KOPT-K1 (cell line): ENCODE results near the gene ABCA7.

Source experiments
- H3K27ac ChIP-seq: fragments of 200-600 bp; sonication (generic); 2 replicates; pipeline ENCODE4 v1.5.1; 2016; ENCODE audit warnings: antibody characterized with exemption, mild to moderate bottlenecking, low read depth, low read length; ENCODE audit not compliant: poor library complexity, severe bottlenecking
- H3K36me3 ChIP-seq: fragments of 200-600 bp; sonication (generic); 2 replicates; pipeline ENCODE4 v1.5.1; 2017; ENCODE audit warnings: antibody characterized with exemption, mild to moderate bottlenecking, low read length, moderate library complexity; ENCODE audit not compliant: insufficient read depth
- H3K9me3 ChIP-seq: fragments of 200-600 bp; sonication (generic); 2 replicates; pipeline ENCODE4 v1.5.1; 2017; ENCODE audit warnings: antibody characterized with exemption, low read length, mild to moderate bottlenecking; ENCODE audit not compliant: insufficient read depth, poor library complexity, severe bottlenecking

The ABCA7 gene

DNA sequence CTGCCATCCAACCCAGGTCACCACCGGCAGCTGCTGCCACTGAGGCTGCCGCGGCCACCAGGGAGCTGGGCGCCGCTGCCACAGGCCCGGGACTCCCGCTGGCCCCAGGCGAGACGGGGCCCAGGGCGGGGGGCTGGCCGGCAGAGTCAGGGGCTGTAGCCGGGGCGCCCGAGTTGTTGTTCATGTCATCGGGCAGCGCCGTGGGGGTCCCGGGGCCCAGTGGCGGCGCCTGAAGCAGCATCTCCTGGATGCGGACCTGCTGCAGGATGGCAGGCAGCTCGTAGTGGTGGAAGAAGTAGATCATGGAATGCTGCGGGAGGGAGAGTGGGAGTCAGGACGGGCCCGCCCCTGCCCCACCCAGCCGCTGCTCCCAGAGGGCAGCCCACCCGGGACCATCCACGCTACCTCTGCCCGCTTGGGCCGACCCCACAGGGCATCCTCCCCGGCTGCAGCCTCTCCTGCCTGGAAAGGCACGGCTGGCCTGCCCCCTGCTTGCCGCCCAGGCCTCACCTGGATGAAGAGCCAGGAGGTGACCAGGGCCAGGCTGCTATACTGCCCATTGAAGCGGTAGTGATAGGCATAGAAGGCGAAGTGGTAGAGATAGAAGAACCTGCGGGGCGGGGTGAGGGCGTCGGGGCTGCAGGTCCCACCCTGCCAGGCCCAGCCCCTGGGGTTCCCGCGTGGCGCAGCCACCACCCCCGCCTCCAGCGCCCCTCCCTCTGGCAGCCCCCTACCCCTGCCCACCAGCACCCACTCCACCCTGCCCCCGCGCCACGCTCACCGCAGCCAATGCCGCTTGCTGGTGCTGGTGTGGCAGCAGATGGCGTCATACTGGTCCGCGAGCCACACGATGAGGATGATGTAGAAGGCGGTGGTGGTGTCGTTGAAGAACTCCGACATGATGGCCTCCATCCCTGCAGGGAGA, 29.1 kb upstream of the ABCA7 start:
- Histone ChIP-seq H3K36me3 (peaks cover 77% of the 10 kb centered on the region), H3K27ac (no peak overlapping the region), H3K9me3 (no peaks in the 10 kb centered on the region)

DNA sequence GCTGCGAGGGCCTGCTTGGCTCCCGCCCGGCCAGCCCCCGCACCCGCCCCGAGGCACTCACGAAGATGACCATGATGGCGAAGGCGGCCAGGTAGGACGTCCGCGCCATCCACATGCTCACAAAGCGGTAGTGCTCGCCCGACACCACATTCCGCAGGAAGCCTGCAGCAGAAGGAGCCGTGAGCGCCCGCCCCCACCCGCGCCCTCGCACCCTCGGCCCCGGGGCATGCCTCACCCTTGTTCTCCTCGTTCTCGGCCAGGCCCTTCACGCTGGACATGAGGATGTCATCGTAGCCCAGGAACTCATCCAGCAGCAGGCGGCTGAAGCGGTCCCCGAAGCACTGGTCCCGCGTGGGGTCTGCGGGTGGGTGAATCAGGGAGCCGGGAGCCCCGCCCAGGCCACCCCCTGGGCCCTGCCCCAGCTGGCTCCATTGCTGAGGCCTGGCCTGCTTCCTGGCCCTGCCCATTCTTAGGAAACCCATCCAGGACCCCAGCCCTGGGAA, 28.0 kb upstream of the ABCA7 start:
- H3K9me3 ChIP-seq = no peaks in the 10 kb centered on the region
- peaks cover 86% of the 10 kb centered on the region for H3K36me3 ChIP-seq
- H3K27ac ChIP-seq = no peak overlapping the region

DNA sequence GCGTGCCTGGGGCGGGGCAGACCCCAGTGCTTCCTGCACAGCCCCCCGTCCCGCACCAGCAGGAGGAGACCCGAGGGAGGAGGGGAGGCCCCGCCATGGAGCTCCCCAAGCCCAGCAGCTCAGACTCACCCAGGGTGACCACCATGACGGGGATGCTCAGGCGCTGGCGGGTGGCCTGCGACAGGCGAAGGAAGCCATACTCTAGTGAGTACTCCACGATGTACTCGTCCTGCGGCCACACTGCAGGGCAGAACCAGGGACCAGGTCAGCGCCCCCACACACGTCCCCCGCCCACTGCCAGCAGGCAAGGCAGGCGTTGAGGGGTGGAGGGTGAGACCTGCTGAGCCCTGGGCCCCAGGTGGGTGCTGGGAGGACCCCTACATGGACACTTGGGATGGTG, 27.6 kb upstream of the ABCA7 start:
- no peak overlapping the region for H3K27ac ChIP-seq

DNA sequence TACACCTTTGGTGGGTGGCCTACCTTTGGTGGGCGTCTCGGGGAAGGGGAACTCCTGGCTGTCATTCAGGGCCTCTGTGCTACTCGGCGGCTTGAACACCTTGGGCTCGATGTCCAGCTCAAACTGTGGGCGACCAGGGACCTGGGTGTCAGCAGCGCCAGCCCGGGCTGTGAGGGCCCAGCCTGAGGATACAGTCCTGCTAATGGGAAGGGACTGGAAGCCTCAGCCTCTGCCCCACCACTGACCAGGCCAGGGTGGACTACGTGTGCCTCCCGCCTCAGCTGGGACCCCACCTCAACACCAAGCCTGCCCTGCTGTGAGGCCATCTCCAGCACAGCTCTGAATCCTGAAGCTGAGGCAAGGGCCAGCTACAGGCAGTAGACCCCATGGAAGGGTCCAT, 26.7 kb upstream of the ABCA7 start:
- Histone ChIP-seq H3K9me3 (no peaks in the 10 kb centered on the region), H3K36me3 (peaks cover 95% of the 10 kb centered on the region), H3K27ac (no peak overlapping the region)

More for the DNA sequence above, 27.6 kb upstream of the ABCA7 start:
- Histone ChIP-seq H3K36me3 (peaks cover 87% of the 10 kb centered on the region), H3K9me3 (no peaks in the 10 kb centered on the region)

DNA sequence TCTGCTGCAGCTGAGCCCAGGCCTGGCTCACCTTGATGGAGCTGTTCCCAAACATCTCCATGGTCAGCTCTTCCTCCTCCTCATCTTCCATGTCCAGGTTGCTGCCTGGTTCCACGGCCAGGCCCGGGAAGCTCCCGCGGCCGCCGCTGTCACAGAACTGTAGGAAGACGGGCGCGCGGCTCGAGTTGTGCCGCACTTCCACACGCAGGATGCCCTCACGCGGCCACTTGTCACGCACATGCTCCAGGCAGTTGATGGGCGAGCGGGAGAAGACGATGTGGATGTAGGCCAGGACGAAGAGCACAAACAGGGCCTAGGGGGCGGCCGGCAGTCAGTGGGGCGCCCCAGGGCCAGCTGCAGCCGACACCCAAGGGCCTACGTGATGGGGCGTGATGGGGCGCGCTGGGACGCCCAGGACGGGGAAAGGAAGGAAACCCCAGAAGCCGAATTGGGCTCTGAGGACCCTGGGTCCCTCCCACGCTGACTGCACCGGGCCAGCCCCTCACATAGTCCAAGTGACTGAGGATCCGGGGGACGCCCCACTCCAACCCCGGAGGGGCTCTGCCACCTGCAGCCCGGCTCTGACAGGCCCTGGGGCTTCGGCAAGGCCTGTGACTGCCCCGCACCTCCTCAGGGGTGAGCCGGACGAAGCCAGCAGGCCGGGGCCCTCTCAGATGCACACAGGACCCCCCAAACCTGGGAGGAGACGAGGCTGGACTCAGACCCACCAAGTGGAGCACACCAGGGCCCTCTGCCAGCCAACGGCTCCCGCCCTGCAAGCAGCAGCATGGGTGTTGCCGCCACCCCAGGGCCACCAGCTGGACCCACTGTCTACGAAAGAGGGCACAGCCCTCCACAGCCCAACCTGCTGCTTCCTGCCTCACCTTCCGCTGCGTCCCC, 25.5 kb upstream of the ABCA7 start:
- H3K36me3 ChIP-seq = peaks cover 96% of the 10 kb centered on the region
- H3K9me3 ChIP-seq = no peaks in the 10 kb centered on the region
- no peak overlapping the region for H3K27ac ChIP-seq

DNA sequence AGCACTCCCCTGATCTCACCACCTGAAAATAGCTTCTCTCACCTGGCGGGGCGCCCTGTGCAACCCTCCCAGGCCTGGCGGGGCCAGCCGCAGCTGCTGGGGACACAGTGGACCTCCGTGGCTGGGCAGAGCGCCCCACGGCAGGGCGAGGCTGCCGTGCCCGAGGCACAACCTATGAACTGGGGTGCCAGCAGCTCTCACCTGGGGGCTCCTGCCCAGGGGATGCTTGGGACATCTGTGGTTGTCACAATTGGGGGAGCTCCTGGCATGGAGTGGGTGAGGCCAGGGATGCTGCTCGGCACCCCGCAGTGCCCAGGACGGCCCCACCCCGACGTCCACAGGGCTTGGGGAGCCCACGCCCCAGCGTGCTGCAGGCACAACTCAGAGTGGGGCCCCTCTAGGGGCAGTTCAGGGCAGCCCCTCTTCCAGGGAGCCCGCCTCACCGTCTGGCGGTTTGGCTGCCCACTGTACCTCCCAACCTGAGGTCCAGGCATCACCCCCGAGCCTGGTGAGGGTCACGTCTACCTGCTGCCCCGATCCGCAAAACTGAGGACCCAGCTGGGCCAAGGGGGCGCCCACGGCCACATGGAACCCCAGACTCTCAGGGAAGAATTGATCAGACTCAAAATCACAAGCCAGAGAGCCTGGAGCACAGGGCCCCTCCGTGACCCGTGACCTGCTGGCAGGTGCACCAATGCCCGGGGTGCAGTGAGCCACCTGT, 24.7 kb upstream of the ABCA7 start:
- Histone ChIP-seq H3K9me3 (no peaks in the 10 kb centered on the region), H3K27ac (no peak overlapping the region), H3K36me3 (peaks cover 92% of the 10 kb centered on the region)

DNA sequence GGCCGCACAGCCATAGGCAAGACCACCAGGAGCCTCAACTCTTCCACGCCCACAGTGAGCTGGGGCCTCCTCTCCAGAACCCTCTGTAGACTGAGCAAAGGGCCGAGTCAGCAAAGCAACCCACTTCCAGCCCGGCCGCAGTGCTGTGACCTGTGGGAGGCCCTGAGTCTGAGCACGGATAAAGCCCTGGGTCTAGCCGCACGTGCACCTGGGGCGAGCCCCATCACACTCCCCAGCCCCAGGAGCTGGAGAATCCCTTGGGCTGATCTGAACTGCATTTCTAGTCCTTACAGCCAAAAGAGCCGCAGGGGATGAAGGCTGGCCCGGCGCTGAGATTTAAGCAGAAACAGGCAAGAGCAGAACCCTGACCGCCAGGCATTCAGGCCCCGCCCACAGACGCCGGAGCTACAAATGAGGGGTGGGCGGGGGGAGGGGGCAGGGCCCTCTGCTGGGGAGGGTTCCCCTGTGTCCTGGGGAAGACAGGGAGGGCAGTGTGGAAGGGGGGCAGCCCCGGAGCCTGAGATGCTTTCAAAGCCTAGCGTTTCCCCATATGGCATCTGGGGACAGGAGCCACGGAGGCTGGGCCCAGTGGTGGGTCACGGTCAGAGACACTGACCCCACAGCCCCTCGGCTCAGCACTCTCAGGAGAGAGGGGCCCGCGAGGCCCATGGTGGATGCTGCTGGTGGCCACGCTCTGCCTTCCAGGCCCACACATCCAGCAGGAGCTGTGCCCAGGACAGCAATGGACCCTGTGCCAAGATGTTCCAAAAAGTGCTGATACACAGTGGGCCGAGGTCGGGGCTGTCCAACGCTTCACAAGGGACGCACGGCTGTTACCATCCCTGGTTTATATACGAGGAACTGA, 23.9 kb upstream of the ABCA7 start:
- Histone ChIP-seq H3K36me3 (peaks cover 84% of the 10 kb centered on the region), H3K9me3 (no peaks in the 10 kb centered on the region), H3K27ac (no peak overlapping the region)

DNA sequence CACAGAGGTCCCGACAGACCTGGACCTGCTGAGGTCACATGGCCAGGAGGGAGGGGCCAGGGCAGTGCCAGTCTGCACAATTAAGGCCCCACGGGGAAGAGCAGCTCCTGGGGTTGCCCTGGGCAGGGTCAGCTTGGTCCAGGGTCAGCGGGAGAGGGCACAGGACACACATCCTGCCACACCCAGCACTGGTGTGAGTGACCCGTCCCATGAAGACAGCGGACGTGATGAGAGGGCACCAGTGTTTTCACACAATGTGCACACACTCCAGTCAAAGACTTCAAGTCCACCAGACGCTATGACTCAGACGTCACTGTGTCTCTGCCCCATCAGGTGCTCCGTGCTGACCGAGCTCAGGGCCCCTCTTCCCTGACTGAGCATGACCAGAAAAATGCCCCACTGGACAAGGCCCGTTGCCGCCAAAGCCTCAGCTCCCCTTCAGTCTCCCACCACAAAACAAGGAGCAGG, 23.2 kb upstream of the ABCA7 start:
- H3K9me3 ChIP-seq = no peaks in the 10 kb centered on the region
- H3K36me3 ChIP-seq = peaks cover 77% of the 10 kb centered on the region
- no peak overlapping the region for H3K27ac ChIP-seq

DNA sequence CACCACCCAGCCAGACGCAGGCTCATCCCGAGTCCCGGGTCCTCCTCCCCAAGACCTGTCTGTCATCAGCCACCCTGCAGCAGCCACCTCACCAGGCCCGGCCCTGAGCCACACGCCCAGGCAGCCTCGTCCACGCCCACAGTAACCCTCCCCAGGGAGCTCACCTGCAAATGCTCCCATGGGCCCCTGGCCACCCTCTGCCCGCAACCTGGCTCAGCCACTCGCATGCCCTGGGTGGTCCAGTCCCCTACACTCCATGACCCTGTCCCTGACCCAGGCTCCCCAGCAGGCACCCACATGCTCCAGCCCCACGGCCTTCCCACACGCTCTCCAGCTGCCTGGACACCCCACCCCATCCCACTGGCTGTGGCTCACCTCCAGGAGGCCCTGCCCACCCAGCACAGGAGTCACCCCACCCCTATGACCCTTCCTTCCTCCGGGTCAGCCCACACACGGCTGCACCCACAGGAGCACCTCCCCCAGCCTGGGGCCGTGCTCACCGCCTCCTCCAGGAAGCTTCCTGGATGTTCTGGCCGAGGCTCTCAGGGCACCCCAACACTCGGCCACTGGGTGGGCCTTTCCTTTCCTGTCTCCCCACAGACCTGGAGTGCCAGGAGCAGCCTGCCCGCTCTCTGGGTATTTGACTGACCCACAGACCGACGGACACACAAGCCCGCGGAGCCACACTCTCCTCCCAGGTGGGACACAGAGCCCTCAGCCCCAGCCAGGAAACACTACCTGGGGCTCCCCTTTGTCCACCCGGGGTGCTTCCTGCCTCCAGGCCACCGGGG, 22.6 kb upstream of the ABCA7 start:
- no peaks in the 10 kb centered on the region for H3K9me3 ChIP-seq
- H3K36me3 ChIP-seq = peaks cover 71% of the 10 kb centered on the region
- no peak overlapping the region for H3K27ac ChIP-seq

DNA sequence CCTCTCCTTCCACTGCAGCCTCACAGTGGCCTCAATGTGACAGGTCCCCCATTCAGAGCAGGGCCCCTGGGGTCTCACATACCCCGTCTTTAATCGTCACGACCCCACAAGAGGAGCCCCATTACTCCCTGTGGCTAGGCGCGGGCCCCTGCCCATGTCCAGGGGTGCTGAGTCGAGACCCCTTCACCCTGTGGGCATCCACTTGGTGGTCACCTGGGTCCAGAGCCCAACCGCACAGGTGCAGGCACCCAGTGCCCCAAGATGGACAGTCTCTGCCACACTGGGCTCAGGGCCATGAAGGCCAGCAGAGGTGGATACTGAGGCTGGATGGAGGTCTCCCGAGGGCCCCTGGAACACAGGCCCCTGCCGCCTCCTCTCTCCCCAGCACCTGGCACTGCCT, 22.0 kb upstream of the ABCA7 start:
- Histone ChIP-seq H3K9me3 (no peaks in the 10 kb centered on the region), H3K27ac (no peak overlapping the region), H3K36me3 (peaks cover 65% of the 10 kb centered on the region)

DNA sequence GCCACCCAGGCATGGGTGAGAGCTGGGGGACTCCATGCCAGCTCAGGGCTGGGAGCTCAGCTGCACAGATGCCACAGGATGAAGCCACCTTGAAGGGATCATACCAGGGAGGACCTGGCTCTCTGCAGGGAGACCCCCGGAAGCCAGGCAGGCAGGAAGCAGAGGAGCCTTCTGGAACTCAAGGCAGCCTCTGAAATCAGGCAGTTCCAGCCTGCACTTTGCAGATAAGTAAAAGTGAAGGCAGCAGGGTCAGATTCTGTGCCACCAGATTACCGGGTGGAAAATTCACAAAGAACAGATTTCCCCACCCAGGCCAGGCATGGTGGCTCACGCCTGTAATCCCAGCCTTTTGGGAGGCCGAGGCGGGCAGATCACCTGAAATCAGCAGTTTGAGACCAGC, 21.5 kb upstream of the ABCA7 start:
- H3K27ac ChIP-seq = peak overlapping the region; percentile 2
- peaks cover 60% of the 10 kb centered on the region for H3K36me3 ChIP-seq
- H3K9me3 ChIP-seq = no peaks in the 10 kb centered on the region

DNA sequence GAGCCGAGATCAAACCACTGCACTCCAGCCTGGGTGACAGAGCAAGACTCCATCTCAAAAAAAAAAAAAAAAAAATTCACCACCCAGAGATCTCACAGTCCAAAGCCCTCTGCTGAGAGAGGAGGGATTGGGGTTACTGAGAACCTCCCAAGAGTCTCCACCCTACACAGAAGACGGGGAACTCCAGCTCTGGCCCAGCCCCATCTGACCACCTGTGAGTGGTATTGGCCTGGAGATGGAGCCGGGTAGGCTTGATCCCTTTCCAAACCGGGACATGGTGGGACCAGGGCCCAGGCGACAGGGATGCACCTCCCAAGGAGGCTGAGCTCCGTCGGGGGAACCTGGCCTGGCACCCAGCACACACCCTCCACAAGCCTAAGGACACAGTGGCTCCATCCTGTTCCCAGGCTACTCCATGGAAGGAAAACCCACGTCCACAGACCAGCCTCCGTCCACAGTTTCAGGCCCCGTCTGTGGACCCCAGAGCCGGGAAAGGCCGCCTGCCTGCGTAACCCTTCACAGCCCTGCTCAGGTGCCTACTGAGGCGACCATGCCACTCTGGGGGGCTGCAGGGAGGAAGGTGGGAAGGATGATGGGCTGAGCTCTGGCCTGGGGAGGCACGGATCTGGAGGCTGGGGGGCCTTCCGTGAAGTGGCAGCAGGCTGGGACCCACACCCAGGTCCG, 20.8 kb upstream of the ABCA7 start:
- Histone ChIP-seq H3K9me3 (no peaks in the 10 kb centered on the region), H3K27ac (peak overlapping the region; percentile 76), H3K36me3 (peaks cover 53% of the 10 kb centered on the region)

DNA sequence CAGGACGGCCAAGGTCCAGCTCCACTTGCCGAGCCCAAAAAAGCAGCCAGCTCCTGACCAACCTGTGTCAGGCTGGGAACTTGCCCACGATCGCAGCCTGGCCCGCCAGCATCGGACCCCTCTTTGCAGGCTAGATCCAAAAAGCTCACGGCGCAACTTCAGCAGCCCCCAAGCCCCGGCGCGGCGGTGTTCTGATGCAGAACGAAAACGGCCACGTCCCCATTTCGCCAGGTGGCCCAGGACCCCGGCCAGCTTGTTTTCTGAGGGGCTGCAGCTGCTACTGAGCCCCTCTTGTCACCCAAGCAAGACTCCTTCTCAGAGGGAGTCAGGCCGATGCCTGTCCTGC, 20.3 kb upstream of the ABCA7 start:
- Histone ChIP-seq H3K36me3 (peaks cover 49% of the 10 kb centered on the region), H3K27ac (peak overlapping the region; percentile 76)

More for the DNA sequence above, 20.3 kb upstream of the ABCA7 start:
- H3K9me3 ChIP-seq = no peaks in the 10 kb centered on the region
